Keratinocyte (primary cell): Measurements from ENCODE around the gene CKM.

ENCODE experiments used
- CTCF ChIP-seq, 3 experiments: IDR thresholded peaks in 1 of 3; conservative IDR thresholded peaks in 1 of 3; optimal IDR thresholded peaks in 1 of 3; 2 replicates in 2 of 3; 3 replicates in 1 of 3; pipeline versions ENCODE3 to v1.5.1; 2011; ENCODE audit warnings: low read length in 3 of 3, mild to moderate bottlenecking in 3 of 3, moderate library complexity in 2 of 3, control low read depth in 1 of 3, inconsistent platforms in 1 of 3; ENCODE audit not compliant: insufficient read depth in 2 of 3; ENCODE audit errors: extremely low read depth in 1 of 3
- EZH2 ChIP-seq: IDR thresholded peaks from one replicate; pipeline ENCODE4 v1.6.1; 2012; ENCODE audit warnings: inconsistent platforms, mild to moderate bottlenecking, low read length, moderate library complexity

DNA sequence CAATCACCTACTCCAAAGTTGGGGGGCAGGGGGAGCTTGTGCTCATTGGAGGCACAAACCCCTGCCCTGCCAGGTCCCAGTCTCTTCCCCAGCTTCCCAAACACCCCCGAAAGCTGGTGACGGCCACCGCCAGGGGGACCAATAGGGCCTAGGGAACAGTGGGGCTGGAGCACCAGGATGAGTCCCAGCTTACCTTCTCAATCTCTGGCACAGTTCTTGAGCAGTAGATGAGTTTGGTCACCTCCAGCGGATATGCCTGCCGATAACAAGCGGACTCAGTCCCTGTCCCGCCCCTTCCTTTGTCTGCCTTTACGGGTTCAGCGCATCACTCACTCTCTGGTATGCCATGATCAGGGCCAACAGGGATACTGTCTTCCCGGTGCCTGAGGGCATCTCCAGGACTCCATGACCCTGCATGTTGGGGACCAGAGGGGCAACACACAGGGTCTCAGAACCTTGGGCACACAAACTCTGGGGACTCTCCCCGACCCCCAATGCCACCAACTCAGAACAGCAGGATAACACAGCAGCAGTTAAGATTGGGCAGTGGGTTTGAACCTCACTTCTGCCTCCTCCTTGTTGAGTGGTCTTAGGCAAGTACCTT lies 46.2 kb upstream of the CKM start:
- TF ChIP-seq EZH2 (no peak), CTCF (optimal IDR thresholded peaks at IDR 0.05 in 1 of 3, IDR thresholded peaks at IDR 0.05 in 1 of 3, conservative IDR thresholded peaks at IDR 0.05 in 1 of 3; ENCODE audit: extremely low read depth in 1 of 3, insufficient read depth in 2 of 3, low read length in 3 of 3) (no peak)
